Hepatocyte (in vitro differentiated cells): ENCODE data around the gene TRMT2A. TPM values are rescaled to one million over a fixed set of nuclear protein-coding genes. Genes with fewer than 3 reads are reported as not detected.

Experiments used
- DNase-seq: peaks from one replicate; pipeline ENCODE4 v3.0.0-alpha.2; 2016; ENCODE audit warnings: low spot score
- H2AFZ ChIP-seq: fragments of 200-600 bp; sonication (generic); 2 replicates; pipeline ENCODE4 v1.6.0; 2016; ENCODE audit warnings: antibody characterized with exemption, mild to moderate bottlenecking
- H3K27ac ChIP-seq: fragments of 200-600 bp; sonication (generic); 2 replicates; pipeline ENCODE4 v1.5.1; 2016; ENCODE audit warnings: mild to moderate bottlenecking
- H3K27me3 ChIP-seq: fragments of 200-600 bp; sonication (generic); 2 replicates; pipeline ENCODE4 v1.6.1; 2016
- H3K36me3 ChIP-seq: fragments of 200-600 bp; sonication (generic); replicated peaks from 2 replicates; pipeline ENCODE4 v1.5.1; 2016; ENCODE audit warnings: low read depth; ENCODE audit not compliant: insufficient read depth
- H3K4me1 ChIP-seq: fragments of 200-600 bp; sonication (generic); 2 replicates; pipeline ENCODE4 v1.5.1; 2016; ENCODE audit warnings: mild to moderate bottlenecking, moderate library complexity; ENCODE audit not compliant: insufficient read depth
- H3K4me2 ChIP-seq: fragments of 200-600 bp; sonication (generic); 2 replicates; pipeline ENCODE4 v1.6.0; 2016
- H3K4me3 ChIP-seq: fragments of 200-600 bp; sonication (generic); 2 replicates; pipeline ENCODE4 v1.5.1; 2016; ENCODE audit warnings: mild to moderate bottlenecking
- H3K79me2 ChIP-seq: fragments of 200-600 bp; sonication (generic); 2 replicates; pipeline ENCODE4 v1.6.0; 2017; ENCODE audit warnings: mild to moderate bottlenecking
- H3K9me2 ChIP-seq: fragments of 200-600 bp; sonication (generic); replicated peaks from 2 replicates; pipeline ENCODE4 v1.6.0; 2017; ENCODE audit warnings: mild to moderate bottlenecking; ENCODE audit not compliant: insufficient read depth
- H3K9me3 ChIP-seq: fragments of 200-600 bp; sonication (generic); 2 replicates; pipeline ENCODE4 v1.5.1; 2016; ENCODE audit warnings: low read depth, mild to moderate bottlenecking
- H4K20me1 ChIP-seq: fragments of 200-600 bp; sonication (generic); 2 replicates; pipeline ENCODE4 v1.6.0; 2016; ENCODE audit warnings: mild to moderate bottlenecking; ENCODE audit not compliant: insufficient read depth, poor library complexity, severe bottlenecking
- CTCF ChIP-seq: fragments of 200-600 bp; sonication (generic); IDR thresholded peaks from 2 replicates; pipeline ENCODE4 v1.5.1; 2016; ENCODE audit warnings: antibody characterized with exemption, mild to moderate bottlenecking; ENCODE audit not compliant: poor library complexity
- EZH2 ChIP-seq: fragments of 200-600 bp; sonication (generic); IDR thresholded peaks from 2 replicates; pipeline ENCODE4 v1.6.1; 2016; ENCODE audit warnings: antibody characterized with exemption, mild to moderate bottlenecking, borderline replicate concordance
- EZH2phosphoT487 ChIP-seq: fragments of 200-600 bp; sonication (generic); IDR thresholded peaks from one replicate; pipeline ENCODE4 v1.6.1; 2018; ENCODE audit warnings: antibody characterized with exemption, mild to moderate bottlenecking, low read depth, moderate library complexity; ENCODE audit not compliant: unreplicated experiment, severe bottlenecking
- WGBS: methylation state at CpG from one replicate; pipeline ENCODE4 v1.1.6; 2016; ENCODE audit warnings: low lambda C conversion rate; ENCODE audit errors: missing lambda C conversion rate; 5-methylcytosine and 5-hydroxymethylcytosine counted together
- polyA plus RNA-seq: library from polyadenylated mRNA; unstranded; fragments of >200 nt; fragmentation: Nextera tagmentation; extraction: Ambion mirVana; gene quantifications from 2 replicates; pipeline ENCODE4 v1.2.1, GENCODE V29; 2016
- total RNA-seq: library from RNA; depleted of rRNA; stranded (reverse); fragments of >200 nt; gene quantifications from 2 replicates; pipeline ENCODE4 v1.2.3, GENCODE V29; 2014

Gene TRMT2A
- total and polyA plus RNA-seq, 2 experiments from 2014 or later: 34.4 to 65.1 TPM

GRCh38 chr22:20096574-20097420 lies 20.2 kb downstream of the TRMT2A start:
- Histone ChIP-seq H2AFZ (no peak overlapping the region), H3K4me3 (no peak overlapping the region), H3K4me2 (no peak overlapping the region), H3K9me3 (no peaks in the 10 kb centered on the region), H3K9me2 (no peaks in the 10 kb centered on the region), H3K27ac (no peak overlapping the region), H4K20me1 (no peaks in the 10 kb centered on the region), H3K36me3 (no peaks in the 10 kb centered on the region), H3K4me1 (no peaks in the 10 kb centered on the region), H3K79me2 (peaks cover 26% of the 10 kb centered on the region), H3K27me3 (no peaks in the 10 kb centered on the region)
- no peak for DNase-seq
- 94% methylated on average over 2 of the region's 2 CpGs for WGBS
- TF ChIP-seq EZH2phosphoT487: no peak
- no peak for TF ChIP-seq CTCF
- no peak for TF ChIP-seq EZH2

GRCh38 chr22:20095521-20095920 lies 21.5 kb downstream of the TRMT2A start:
- no peak overlapping the region for H3K4me2 ChIP-seq
- no peak overlapping the region for H3K27ac ChIP-seq
- no peak for TF ChIP-seq CTCF
- no peaks in the 10 kb centered on the region for H3K9me2 ChIP-seq
- peaks cover 22% of the 10 kb centered on the region for H3K79me2 ChIP-seq
- H2AFZ ChIP-seq: no peak overlapping the region
- no peak for DNase-seq
- WGBS: 99% methylated on average over 4 of the region's 4 CpGs
- H3K9me3 ChIP-seq: no peaks in the 10 kb centered on the region
- H3K4me3 ChIP-seq: no peak overlapping the region
- no peaks in the 10 kb centered on the region for H3K27me3 ChIP-seq
- H3K36me3 ChIP-seq: no peaks in the 10 kb centered on the region
- H3K4me1 ChIP-seq: no peaks in the 10 kb centered on the region
- no peaks in the 10 kb centered on the region for H4K20me1 ChIP-seq

GRCh38 chr22:20094197-20094807 lies 22.7 kb downstream of the TRMT2A start:
- H3K79me2 ChIP-seq: peaks cover 20% of the 10 kb centered on the region
- DNase-seq: no peak
- WGBS: 96% methylated on average over 15 of the region's 15 CpGs

More at GRCh38 chr22:20094197-20094807, 22.7 kb downstream of the TRMT2A start:
- H3K36me3 ChIP-seq: no peaks in the 10 kb centered on the region
- H4K20me1 ChIP-seq: no peaks in the 10 kb centered on the region
- no peaks in the 10 kb centered on the region for H3K9me3 ChIP-seq
- no peaks in the 10 kb centered on the region for H3K27me3 ChIP-seq
- H3K4me2 ChIP-seq: no peak overlapping the region
- TF ChIP-seq EZH2 (no peak), CTCF (no peak), EZH2phosphoT487 (no peak)
- H3K9me2 ChIP-seq: no peaks in the 10 kb centered on the region
- no peak overlapping the region for H3K27ac ChIP-seq
- H2AFZ ChIP-seq: no peak overlapping the region
- no peaks in the 10 kb centered on the region for H3K4me1 ChIP-seq
- no peak overlapping the region for H3K4me3 ChIP-seq
